PFSK-1 (cell line): ENCODE results near the gene DACT3.

Experiments
- POLR2AphosphoS5 ChIP-seq: IDR thresholded peaks from 2 replicates; pipeline ENCODE4 v1.6.1; 2012; ENCODE audit warnings: low read depth, mild to moderate bottlenecking, control low read depth, low read length, moderate library complexity
- TAF1 ChIP-seq: IDR thresholded peaks from 2 replicates; pipeline ENCODE4 v1.6.1; 2012; ENCODE audit warnings: low read length, control low read depth, borderline replicate concordance; ENCODE audit not compliant: insufficient read depth

GRCh38 chr19:46704379-46705076, 43.5 kb upstream of the DACT3 start:
- TF ChIP-seq TAF1 (no peak), POLR2AphosphoS5 (no peak)
